Omental fat pad (tissue), 4 donors: ENCODE data around the gene UFL1. TPM values are rescaled to one million over a fixed set of nuclear protein-coding genes. Genes with fewer than 3 reads are reported as not detected.

Source experiments
- ATAC-seq: fragments of 150-250 bp; one replicate; pipeline ENCODE4 v1.9.1; 2016; ENCODE audit warnings: mild to moderate bottlenecking, moderate library complexity; ENCODE audit not compliant: low FRiP score
- DNase-seq: peaks from one replicate; pipeline ENCODE4 v3.0.0-alpha.2; 2019; ENCODE audit warnings: low spot score
- total RNA-seq, 4 donors: library from RNA; depleted of rRNA; stranded (reverse); fragments of >200 nt; gene quantifications; one replicate each; pipeline ENCODE4 v1.1.0, GENCODE V29; 2016
- TF ChIP-seq, protein P1 (sequence below), 3 donors: fragments of 450-650 bp; IDR thresholded peaks; one replicate each; pipeline ENCODE4 v1.5.1; 2016 to 2017; ENCODE audit warnings: antibody characterized with exemption in 3 of 3, mild to moderate bottlenecking in 3 of 3, moderate library complexity in 2 of 3

UFL1 gene
- total RNA-seq, 4 donors from 2014 or later, result 13.5 to 24.7 (median 20.0) TPM

DNA sequence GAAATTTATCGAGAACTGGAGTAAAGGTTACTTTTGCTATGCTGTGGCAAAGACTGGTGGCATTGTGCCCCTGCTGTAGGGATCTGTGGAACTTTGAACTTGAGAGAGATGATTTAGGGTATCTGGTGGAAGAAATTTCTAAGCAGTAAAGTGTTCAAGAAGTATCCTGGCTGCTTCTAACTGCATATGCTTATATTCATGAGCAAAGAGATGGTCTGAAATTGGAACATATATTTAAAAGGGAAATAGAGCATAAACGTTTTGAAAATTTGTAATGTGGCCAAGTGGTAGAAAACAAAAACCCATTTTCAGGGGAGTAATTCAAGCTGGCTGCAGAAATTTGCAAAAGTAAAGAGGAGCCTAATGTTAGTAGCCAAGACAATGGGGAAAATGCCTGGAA lies 12.3 kb upstream of the UFL1 start:
- TF ChIP-seq, protein P1, sequence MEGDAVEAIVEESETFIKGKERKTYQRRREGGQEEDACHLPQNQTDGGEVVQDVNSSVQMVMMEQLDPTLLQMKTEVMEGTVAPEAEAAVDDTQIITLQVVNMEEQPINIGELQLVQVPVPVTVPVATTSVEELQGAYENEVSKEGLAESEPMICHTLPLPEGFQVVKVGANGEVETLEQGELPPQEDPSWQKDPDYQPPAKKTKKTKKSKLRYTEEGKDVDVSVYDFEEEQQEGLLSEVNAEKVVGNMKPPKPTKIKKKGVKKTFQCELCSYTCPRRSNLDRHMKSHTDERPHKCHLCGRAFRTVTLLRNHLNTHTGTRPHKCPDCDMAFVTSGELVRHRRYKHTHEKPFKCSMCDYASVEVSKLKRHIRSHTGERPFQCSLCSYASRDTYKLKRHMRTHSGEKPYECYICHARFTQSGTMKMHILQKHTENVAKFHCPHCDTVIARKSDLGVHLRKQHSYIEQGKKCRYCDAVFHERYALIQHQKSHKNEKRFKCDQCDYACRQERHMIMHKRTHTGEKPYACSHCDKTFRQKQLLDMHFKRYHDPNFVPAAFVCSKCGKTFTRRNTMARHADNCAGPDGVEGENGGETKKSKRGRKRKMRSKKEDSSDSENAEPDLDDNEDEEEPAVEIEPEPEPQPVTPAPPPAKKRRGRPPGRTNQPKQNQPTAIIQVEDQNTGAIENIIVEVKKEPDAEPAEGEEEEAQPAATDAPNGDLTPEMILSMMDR (IDR thresholded peaks at IDR 0.05), result no peak
- ATAC-seq (no peak), DNase-seq (no peak)

DNA sequence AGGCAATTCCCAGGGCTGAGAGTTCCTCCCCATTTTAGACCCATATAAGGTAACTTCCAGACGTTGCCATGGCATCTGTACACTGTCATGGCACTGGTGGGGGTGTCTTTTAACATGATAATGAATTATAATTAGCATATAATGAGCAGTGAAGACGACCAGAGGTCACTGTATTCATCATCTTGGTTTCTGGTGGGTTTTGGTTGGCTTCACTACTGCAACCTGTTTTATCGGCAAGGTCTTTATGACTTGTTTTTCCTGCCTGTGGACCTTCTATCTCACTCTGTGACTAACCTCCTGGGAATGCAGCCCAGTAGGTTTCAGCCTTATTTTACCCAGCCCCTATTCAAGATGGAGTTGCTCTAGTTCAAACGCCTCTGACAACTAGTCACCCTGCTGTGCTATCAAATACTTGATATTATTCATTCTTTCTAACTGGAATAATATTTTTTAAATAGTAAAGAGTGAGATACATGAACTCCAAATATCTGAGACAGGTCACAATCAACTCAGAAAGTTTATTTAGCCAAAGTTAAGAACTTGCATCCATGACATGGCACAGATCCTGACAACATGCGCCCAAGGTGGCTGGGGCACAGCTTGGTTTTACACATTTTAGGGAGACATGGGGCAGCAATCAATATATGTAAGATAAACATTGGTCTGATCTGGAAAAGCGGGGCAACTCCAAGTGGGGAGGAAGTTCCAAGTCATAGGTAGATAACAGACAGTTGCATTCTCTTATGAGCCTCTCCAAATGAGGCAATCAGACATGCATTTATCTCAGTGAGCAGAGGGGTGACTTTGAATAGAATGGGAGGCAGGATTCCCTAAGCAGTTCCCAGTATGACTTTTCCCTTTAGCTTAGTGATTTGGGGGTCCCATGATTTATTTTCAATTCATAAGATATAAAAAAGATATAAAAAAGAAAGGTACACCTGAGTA lies 1.2 kb upstream of the UFL1 start:
- ATAC-seq, result no peak
- TF ChIP-seq, protein P1 (IDR thresholded peaks at IDR 0.05), result no peak
- DNase-seq, result no peak

DNA sequence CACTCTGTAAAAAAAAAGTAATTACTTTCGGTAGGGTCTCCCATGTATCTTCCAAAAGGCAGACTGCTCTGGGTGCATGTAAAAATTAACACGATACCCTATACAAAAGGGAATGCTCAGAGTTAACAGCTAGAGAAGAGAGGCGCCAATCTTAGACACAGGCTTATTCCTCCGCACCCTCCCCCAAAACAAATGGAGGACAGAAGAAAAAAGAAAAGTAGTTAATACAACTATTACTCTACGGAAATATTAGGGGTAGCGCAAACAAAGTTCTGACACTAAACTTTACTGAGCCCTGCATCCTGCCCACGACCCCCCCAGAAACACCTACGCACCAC lies 331 bp upstream of the UFL1 start:
- DNase-seq (no peak), ATAC-seq (peak; percentile 31)
- TF ChIP-seq, protein P1 (IDR thresholded peaks at IDR 0.05), result no peak

DNA sequence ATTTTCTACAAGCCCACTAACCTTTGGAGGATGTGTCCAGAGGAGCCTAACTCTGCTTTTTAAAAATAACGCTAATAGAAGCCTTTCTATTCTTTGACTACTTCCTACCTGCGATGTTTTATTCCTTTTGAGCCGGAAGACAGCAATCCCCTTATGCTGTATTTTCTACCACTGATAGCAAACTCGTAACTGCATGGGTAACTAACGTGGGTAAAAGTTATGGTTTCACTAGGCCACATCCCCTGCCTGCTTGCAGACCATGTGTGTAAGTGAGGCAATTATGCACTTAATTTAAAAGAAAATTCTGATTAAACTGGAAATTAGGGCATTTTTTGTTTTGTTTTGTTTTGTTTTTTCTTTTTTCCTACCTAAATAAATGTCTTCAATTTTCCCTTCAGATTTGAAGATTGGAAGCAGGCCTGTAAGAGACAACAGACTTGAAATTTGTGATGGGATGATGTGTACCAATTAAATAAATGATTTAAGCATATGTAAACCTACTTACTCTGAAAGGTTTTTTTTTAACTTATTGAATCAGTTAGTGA lies 931 bp downstream of the UFL1 start:
- peak; percentile 33 for ATAC-seq

DNA sequence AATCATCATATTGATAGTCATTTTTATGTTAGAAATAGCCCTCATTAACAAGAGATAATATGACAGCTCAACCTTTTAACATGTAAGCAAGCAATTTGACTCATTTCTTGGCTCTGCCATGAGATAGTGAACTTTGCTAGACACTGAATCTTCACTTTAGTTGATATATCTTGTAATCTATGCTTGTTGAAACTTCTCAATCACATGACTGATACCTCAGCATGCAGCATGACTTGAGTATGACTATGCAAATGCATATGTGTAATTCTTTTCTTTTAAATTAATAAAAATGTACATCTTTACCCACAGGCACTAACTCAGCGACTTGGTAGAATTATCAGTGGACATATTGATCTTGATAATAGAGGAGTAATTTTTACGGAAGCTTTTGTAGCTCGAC lies 6.6 kb downstream of the UFL1 start:
- TF ChIP-seq, protein P1 (IDR thresholded peaks at IDR 0.05), result no peak
- no peak for DNase-seq
- no peak for ATAC-seq

More for the DNA sequence above, 931 bp downstream of the UFL1 start:
- TF ChIP-seq, protein P1 (IDR thresholded peaks at IDR 0.05), result no peak
- DNase-seq, result no peak

DNA sequence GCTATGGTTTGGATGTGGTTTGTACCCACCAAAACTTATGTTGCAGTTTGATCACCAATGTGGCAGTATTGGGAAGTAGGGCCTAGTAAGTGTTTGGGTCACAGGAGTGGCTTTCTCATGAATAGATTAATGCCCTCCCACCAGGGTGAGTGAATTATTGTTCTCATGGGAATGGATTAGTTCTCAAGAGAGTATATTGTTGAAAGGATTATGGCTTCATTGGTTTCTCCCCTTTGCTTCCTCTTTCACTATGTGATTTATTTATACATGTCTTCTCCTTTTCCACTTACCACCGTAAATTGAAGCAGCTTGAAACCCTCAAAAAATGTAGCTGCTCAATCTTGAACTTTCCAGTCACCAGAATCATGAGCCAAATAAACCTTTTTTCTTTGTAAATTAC lies 10.8 kb downstream of the UFL1 start:
- TF ChIP-seq, protein P1 (IDR thresholded peaks at IDR 0.05), result no peak
- DNase-seq, result no peak
- no peak for ATAC-seq

DNA sequence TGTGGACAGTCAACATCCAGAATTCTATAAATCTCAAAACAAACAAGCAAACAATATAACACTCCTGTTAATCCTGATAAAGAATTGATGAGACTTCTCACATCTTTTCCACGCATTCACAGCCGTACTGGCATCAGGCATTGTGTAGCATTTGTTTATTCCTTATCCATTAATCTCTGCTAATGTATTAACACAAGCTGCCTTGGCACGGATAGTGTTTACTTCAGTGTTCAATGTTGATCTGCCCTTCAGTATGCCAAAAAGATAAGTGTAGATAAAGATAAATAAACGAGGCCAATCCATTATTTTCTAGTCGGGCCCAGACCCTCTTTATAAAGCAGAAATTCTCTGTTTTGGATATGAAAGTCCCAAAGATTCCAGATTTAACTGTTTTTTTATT lies 16.1 kb downstream of the UFL1 start:
- TF ChIP-seq, protein P1 (IDR thresholded peaks at IDR 0.05), result no peak
- no peak for DNase-seq
- ATAC-seq, result no peak
